GM12801 (cell line): Measurements from ENCODE around the gene DES.

Source experiments
- TF ChIP-seq, protein P1 (sequence below): IDR thresholded peaks from one replicate; pipeline ENCODE4 v1.5.1; 2011; ENCODE audit warnings: control low read depth; ENCODE audit not compliant: insufficient read length; ENCODE audit errors: extremely low read depth

DES gene

DNA sequence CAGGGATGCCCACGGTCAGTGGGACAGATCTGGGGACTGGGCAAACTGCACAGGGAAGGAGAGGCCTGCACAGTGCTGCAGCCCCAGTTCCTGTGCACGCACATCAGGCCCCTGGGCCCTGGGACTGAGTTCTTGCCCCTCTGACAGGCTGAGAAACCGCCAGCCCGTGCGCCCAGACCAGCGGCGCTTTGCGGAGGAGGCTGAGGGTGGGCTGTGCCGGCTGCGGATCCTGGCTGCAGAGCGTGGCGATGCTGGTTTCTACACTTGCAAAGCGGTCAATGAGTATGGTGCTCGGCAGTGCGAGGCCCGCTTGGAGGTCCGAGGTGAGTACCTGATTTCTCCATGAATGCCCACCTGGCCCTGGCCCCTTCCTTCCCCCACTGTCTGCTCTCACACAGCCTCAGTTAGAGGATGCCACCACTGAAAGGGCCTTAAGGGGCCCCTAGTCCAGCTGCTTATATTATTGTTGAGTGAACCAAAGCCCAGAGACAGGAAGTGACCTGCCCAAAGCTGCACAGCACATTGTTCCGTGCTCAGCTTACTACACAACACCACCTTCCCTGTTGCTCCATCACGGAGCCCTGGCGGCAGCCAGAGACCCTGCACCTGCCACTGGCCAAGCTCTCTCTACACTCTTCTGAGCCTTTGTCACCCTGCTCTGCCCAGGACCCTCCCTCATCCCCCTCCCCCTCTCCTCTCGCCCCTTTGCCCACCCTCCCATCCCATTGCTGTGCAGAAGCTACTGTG, 46.3 kb downstream of the DES start:
- TF ChIP-seq, protein P1, sequence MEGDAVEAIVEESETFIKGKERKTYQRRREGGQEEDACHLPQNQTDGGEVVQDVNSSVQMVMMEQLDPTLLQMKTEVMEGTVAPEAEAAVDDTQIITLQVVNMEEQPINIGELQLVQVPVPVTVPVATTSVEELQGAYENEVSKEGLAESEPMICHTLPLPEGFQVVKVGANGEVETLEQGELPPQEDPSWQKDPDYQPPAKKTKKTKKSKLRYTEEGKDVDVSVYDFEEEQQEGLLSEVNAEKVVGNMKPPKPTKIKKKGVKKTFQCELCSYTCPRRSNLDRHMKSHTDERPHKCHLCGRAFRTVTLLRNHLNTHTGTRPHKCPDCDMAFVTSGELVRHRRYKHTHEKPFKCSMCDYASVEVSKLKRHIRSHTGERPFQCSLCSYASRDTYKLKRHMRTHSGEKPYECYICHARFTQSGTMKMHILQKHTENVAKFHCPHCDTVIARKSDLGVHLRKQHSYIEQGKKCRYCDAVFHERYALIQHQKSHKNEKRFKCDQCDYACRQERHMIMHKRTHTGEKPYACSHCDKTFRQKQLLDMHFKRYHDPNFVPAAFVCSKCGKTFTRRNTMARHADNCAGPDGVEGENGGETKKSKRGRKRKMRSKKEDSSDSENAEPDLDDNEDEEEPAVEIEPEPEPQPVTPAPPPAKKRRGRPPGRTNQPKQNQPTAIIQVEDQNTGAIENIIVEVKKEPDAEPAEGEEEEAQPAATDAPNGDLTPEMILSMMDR, result no peak

DNA sequence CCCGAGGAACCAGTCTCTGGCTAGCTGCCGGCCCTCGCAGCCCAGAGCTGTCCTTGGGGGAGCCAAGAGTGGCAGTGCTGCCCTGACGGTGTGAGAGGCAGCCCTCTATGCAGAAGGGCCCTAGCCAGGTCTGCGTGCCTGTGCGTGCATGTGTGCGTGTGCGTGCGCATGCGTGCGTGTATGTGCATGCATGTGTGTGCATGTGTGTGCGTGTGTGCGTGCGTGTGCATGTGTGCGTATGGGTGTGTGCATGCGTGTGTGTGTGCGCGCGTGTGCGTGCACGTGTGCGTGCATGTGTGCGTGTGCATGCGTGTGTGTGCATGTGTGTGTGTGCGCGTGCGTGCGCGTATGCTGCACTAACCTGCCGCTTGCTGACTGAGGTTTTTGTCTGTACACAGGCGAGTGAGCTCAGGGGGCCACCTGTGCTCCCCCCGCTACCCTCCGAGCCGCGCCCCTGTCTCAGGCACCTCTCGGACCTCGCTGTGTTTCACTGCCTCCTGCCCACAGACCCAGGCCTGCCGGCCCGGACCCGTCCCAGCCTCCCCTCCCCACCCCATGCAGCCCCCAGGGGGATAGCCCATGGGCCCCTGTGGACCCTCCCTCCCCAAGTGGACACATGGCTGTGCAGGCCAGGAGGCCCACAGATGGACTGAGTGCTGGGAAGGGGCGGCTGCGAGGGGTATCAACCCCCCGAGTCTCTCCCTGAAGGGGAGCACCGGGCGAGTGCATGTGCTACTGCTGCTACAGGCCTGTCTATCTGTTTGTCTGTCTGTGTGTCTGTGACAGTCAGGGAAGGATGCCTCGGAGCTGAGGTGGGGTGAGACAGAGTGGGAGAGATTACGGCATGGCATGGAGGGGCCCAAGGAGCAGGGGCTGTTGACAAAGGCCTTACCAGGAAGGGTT, 47.7 kb downstream of the DES start:
- TF ChIP-seq, protein P1, result no peak

DNA sequence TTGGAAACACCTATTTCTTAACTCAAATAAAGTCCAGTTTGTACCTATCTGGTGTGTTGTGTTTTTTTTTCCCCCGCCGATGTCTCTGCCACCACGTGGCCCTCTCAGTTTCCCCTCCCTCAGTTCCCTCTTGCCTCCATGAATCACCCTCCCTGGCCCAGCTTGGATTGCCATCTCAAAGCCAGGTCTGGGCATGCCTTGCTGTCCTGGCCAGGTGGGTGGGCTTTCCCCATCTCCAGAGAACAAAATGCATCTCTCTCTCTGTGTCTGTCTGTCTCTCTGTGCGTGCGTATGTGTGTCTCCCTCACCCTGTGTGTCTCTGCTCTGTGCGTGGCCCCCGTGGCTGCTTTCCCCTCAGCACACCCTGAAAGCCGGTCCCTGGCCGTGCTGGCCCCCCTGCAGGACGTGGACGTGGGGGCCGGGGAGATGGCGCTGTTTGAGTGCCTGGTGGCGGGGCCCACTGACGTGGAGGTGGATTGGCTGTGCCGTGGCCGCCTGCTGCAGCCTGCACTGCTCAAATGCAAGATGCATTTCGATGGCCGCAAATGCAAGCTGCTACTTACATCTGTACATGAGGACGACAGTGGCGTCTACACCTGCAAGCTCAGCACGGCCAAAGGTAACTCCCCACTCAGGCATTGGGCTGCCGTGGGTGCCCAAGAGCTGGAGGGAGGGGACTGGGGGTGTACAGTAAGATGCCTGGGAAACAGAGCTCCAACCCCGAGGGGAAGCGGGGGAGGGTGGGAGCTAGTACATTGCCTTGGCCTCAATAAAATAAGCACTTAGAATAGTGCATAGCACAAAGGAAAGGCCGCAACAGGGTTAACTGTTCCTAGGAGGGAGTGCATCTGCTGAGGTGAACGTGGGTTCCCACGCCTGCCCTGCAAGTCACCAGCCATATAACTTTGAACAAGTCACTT, 48.9 kb downstream of the DES start:
- TF ChIP-seq, protein P1, result no peak

DNA sequence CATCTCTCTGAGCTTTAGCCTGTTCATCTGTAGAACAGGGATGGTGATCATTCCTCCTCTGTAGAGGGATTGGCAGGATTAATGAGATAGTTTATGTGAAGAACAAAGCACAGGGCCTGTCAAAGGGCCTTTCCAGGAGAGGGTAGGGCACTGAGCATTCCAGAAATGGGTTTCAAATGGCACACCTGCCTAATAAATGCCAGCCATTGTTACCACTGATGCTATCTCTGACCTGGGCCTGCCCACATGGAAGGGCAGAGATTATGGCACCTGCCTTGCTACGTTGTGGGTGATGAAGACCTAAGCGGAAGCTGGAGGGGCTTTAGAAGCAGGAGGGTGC, 49.5 kb downstream of the DES start:
- TF ChIP-seq, protein P1, result no peak

DNA sequence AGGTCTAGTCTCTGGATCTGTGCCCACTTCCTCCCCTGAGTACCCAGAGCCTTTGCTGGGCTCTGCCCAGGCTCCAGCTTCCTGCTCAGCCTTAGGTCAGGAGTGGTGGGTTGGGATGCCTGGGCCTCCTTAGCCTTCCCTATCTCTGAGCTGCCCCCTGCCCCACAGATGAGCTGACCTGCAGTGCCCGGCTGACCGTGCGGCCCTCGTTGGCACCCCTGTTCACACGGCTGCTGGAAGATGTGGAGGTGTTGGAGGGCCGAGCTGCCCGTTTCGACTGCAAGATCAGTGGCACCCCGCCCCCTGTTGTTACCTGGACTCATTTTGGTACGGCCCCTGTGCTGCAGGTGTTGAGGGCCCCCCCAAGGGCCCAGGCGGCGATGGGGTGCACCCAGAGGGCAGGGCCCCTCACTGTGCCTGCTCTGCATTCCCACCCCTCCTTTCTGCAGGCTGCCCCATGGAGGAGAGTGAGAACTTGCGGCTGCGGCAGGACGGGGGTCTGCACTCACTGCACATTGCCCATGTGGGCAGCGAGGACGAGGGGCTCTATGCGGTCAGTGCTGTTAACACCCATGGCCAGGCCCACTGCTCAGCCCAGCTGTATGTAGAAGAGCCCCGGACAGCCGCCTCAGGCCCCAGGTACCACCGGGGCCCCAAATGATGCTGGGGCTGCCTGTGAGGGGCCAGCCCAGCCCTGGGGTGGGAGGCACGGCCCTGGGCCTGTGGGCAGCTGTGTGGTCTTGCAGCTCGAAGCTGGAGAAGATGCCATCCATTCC, 50.4 kb downstream of the DES start:
- TF ChIP-seq, protein P1, result no peak

DNA sequence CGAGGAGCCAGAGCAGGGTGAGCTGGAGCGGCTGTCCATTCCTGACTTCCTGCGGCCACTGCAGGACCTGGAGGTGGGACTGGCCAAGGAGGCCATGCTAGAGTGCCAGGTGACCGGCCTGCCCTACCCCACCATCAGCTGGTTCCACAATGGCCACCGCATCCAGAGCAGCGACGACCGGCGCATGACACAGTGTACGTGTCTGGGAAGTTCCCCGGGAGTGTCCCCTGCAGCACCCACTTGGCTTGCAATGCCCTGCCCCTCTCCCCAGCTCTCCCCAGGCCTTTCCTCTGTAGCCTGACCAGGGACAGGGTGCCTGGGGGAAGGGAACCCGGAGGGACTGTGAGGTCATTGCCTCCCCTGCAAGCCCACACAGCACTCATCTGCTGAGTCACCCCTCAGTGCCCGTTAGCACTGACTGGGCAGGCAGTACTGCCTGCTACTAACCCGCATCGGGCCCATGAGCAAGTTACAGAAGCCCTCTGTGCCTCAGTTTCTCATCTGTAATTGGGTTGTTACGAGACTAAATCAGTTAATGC, 51.1 kb downstream of the DES start:
- TF ChIP-seq, protein P1, result no peak
